Fibroblast of skin of left biceps (primary cell): ENCODE measurements around the gene OSGEP.

ENCODE experiments used
- DNase-seq, 2 experiments: peaks; one replicate each; pipeline ENCODE4 v3.0.0-alpha.2; 2013; ENCODE audit warnings: low read depth in 2 of 2

The OSGEP gene

GRCh38 chr14:20400589-20400964, 54.0 kb downstream of the OSGEP start:
- no peak for DNase-seq

- no peak for DNase-seq
Observed at GRCh38 chr14:20397511-20397910, 57.1 kb downstream of the OSGEP start.
